ENCODE results near the gene SNRNP48. TPM values are rescaled to one million over a fixed set of nuclear protein-coding genes. Genes with fewer than 3 reads are reported as not detected.
A peak's percentile ranks its signal among the peaks of the same experiment; 100 is the strongest.

Gene SNRNP48
- total RNA-seq, 3 donors from 2014 or later, result 10.6 to 14.2 (median 11.0) TPM

DNA sequence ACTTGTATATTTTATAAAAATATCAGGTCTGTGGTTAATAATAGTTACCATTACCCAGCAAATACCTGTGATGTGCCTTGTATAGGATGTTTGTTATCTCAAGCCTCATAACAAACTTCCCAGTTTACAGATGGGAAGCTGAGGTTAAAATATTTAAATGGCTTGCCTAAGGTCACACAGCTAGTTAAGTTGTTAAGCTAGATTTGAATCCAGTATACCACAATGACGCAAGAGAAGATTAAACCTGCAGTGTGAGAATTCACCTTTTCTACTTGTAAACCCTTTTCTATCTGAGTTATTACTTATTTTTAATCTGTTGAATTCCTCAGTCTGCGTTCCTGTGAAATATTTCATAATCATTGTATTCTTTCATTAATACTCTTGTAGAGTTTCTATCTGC lies 43.6 kb upstream of the SNRNP48 start:
- peaks cover 28% of the 10 kb centered on the region for H3K4me1 ChIP-seq (ENCODE audit: low read depth)
- intact Hi-C loops (cut with DNase I, micrococcal nuclease), result no loop called here
- H3K4me3 ChIP-seq, result no peak overlapping the region
- no peaks in the 10 kb centered on the region for H3K9me3 ChIP-seq
- no peaks in the 10 kb centered on the region for H3K36me3 ChIP-seq (ENCODE audit: low read depth)
- TF ChIP-seq, protein P1, sequence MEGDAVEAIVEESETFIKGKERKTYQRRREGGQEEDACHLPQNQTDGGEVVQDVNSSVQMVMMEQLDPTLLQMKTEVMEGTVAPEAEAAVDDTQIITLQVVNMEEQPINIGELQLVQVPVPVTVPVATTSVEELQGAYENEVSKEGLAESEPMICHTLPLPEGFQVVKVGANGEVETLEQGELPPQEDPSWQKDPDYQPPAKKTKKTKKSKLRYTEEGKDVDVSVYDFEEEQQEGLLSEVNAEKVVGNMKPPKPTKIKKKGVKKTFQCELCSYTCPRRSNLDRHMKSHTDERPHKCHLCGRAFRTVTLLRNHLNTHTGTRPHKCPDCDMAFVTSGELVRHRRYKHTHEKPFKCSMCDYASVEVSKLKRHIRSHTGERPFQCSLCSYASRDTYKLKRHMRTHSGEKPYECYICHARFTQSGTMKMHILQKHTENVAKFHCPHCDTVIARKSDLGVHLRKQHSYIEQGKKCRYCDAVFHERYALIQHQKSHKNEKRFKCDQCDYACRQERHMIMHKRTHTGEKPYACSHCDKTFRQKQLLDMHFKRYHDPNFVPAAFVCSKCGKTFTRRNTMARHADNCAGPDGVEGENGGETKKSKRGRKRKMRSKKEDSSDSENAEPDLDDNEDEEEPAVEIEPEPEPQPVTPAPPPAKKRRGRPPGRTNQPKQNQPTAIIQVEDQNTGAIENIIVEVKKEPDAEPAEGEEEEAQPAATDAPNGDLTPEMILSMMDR (IDR thresholded peaks at IDR 0.05), result no peak
- ATAC-seq (no peak), DNase-seq (no peak)

DNA sequence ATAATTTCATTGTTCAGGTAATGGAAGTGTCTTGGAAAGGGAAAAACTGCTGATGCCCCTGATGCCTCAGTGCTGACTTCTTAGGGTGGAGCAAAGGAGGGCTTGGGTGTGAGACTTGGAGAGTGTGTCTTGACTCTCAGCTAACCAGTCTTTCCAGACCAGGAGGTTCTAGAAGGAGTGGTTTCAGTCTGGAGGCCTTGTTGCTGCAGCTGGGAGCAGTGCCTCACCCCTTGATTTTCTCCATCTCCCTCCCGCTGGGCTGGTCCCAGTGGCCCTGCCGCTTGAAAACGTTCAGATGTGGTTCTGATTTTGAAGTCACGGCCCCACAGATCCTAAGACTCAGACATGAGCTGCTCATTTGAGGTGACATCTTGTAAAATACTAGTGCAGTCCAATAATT lies 43.1 kb upstream of the SNRNP48 start:
- no peaks in the 10 kb centered on the region for H3K36me3 ChIP-seq (ENCODE audit: low read depth)
- H3K4me1 ChIP-seq (ENCODE audit: low read depth), result peaks cover 28% of the 10 kb centered on the region
- ATAC-seq (peak; percentile 17), DNase-seq (peak in 2 of 3 donors; percentile 45 to 64)
- H3K9me3 ChIP-seq, result no peaks in the 10 kb centered on the region
- TF ChIP-seq, protein P1 (IDR thresholded peaks at IDR 0.05), result no peak
- intact Hi-C loops (cut with DNase I, micrococcal nuclease), result no loop called here
- no peak overlapping the region for H3K4me3 ChIP-seq

DNA sequence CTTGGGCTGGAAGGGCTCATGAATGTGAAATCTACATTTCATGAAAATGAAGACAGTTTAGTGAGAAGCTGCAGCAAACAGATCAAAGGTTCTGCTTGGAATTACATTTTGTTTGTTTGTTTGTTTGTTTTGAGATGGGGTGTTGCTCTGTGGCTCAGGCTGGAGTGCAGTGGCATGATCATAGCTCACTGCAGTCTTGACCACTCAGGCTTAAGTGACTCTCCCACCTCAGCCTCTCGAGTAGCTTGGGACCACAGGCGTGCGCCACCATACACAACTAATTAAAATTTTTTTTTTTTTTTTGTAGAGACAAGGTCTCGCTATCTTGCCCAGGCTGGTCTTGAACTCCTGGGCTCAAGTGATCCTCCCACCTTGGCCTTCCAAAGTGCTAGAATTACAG lies 42.7 kb upstream of the SNRNP48 start:
- Histone ChIP-seq H3K36me3 (ENCODE audit: low read depth) (no peaks in the 10 kb centered on the region), H3K4me1 (ENCODE audit: low read depth) (peaks cover 28% of the 10 kb centered on the region), H3K4me3 (no peak overlapping the region), H3K9me3 (no peaks in the 10 kb centered on the region)
- no peak for DNase-seq
- intact Hi-C loops (cut with DNase I, micrococcal nuclease), result no loop called here
- TF ChIP-seq, protein P1 (IDR thresholded peaks at IDR 0.05), result no peak
- no peak for ATAC-seq

DNA sequence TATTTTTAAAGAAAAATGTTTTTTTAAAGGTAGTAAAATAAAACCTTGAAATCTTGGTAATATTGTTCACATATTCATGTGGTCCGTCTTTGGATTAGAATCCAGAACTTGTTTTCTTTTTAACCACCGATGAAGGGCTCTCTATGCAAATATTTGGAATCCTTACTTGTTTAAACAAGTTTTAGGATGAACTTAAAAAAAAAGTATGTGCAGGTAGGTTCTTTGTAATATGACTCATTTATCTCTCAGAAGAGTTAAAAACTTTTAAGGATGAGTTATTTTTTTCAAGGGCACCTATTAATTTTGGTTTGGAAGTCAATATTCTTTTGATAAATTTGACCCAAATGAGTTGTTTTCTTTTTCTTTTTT lies 39.6 kb upstream of the SNRNP48 start:
- TF ChIP-seq, protein P1 (IDR thresholded peaks at IDR 0.05), result no peak
- Histone ChIP-seq H3K36me3 (ENCODE audit: low read depth) (no peaks in the 10 kb centered on the region), H3K4me3 (no peak overlapping the region), H3K9me3 (no peaks in the 10 kb centered on the region), H3K4me1 (ENCODE audit: low read depth) (peaks cover 26% of the 10 kb centered on the region)
- DNase-seq, result no peak
- intact Hi-C loops (cut with DNase I, micrococcal nuclease), result no loop called here
- no peak for ATAC-seq

DNA sequence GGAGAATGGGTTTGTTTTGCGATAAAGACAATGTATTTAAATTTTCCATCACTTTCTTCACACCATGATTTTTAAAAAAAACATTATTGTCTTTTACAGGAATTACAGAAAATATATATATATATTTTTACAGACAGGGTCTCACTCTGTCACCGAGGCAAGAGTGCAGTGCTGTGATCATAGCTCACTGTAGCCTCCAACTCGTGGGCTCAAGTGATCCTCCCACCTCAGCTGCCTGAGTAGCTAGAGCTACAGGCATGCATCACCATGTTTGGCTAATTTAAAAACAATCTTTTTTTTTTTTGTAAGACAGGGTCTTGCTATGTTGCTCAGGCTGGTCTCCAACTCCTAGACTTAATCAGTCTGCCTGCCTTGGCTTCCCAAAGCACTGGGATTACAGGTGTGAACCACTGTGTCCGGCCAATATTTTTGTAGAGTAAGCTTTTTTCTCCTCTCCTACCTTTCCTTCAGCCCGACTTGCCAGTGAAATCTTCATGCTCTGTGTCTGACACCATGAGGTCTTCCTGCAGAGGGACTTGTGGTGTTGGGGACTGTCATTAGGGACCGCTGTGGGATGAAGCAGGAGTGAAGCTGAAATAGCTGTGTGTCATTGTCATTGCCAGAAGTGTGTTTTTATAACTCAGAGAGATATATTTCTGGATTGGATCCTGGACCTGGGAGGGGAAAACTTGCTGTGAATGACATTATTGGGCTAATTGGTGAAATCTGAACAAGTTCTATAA lies 35.3 kb upstream of the SNRNP48 start:
- Histone ChIP-seq H3K4me3 (no peak overlapping the region), H3K4me1 (ENCODE audit: low read depth) (peaks cover 5% of the 10 kb centered on the region), H3K9me3 (no peaks in the 10 kb centered on the region), H3K36me3 (ENCODE audit: low read depth) (no peaks in the 10 kb centered on the region)
- TF ChIP-seq, protein P1 (IDR thresholded peaks at IDR 0.05), result no peak
- no peak for DNase-seq
- intact Hi-C loops (cut with DNase I, micrococcal nuclease), result no loop called here
- ATAC-seq, result no peak
